Activated T-helper 17 cell treated with anti-CD3 and anti-CD28 coated beads, Interleukin-2, amount 50 U/mL, for 72 hours (primary cell): ENCODE results near the gene CHST13. TPM values are rescaled to one million over a fixed set of nuclear protein-coding genes. Genes with fewer than 3 reads are reported as not detected.

Source experiments
- ATAC-seq: fragments of 150-1000 bp; cut with Tn5 transposase; replicated peaks from 2 replicates; pipeline ENCODE4 v1.10.0; 2021; ENCODE audit warnings: mild to moderate bottlenecking, moderate library complexity
- H3K27ac Mint-ChIP-seq: one replicate; pipeline ENCODE4 v1.8.0; 2022; ENCODE audit warnings: mixed read lengths
- H3K27me3 Mint-ChIP-seq: one replicate; pipeline ENCODE4 v1.8.0; 2022; ENCODE audit warnings: mixed read lengths
- H3K36me3 Mint-ChIP-seq: one replicate; pipeline ENCODE4 v1.8.0; 2022; ENCODE audit warnings: low read depth, mild to moderate bottlenecking, mixed read lengths
- H3K4me1 Mint-ChIP-seq: one replicate; pipeline ENCODE4 v1.8.0; 2022; ENCODE audit warnings: mixed read lengths
- H3K4me3 Mint-ChIP-seq: one replicate; pipeline ENCODE4 v1.8.0; 2022; ENCODE audit warnings: mild to moderate bottlenecking, mixed read lengths
- H3K9me3 Mint-ChIP-seq: one replicate; pipeline ENCODE4 v1.8.0; 2022; ENCODE audit warnings: mixed read lengths
- total RNA-seq, 2 donors: library from RNA; stranded (reverse); gene quantifications; one replicate each; pipeline ENCODE4 v1.2.3, GENCODE V29; 2022

The CHST13 gene
- total RNA-seq, 2 donors from 2014 or later: not detected

DNA sequence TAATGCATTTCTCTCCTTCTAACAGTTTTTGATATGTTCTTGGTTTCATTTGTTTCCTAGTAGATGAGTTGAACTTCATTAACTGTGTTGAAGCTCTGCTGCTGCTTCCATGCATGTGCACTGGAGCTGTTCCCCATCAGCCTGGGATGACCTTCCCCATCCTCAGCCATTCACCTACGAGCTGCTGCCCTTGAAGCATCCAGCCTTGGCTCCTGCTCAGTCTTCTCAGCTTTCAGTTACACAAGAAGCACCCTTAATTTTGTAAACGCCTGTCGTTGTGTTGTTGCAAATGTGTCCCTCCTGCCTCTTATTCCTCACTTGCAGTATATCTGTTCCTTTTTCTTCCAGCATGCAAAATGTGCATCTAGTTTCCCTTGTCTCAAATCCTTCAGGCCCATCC, 39.8 kb upstream of the CHST13 start:
- H3K36me3 Mint-ChIP-seq: no peaks in the 10 kb centered on the region
- H3K4me1 Mint-ChIP-seq: peaks cover 5% of the 10 kb centered on the region
- H3K27me3 Mint-ChIP-seq: no peaks in the 10 kb centered on the region
- no peak for ATAC-seq
- no peak overlapping the region for H3K4me3 Mint-ChIP-seq
- H3K27ac Mint-ChIP-seq: no peak overlapping the region
- H3K9me3 Mint-ChIP-seq: no peaks in the 10 kb centered on the region

DNA sequence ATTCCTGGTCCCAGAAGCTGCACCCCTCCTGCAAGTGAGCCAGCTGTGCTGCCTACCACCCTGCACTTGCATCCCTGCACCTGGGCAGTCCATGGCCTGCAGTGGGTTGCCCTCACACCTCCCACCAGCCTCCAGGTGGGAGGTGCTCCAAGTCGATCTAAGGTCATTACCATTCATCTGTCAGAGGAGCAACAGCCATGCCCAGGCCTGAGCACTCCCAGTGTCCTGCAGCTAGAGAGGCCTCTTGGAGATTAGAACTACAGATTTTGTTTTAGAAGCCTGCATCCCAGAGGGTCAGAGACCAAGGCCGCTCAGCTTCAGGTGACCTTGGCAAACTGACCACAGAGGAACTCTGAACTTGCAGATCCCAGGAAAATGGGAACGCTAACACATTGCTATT, 39.3 kb upstream of the CHST13 start:
- Mint-ChIP-seq H3K9me3 (no peaks in the 10 kb centered on the region), H3K4me1 (peaks cover 5% of the 10 kb centered on the region), H3K27ac (no peak overlapping the region), H3K36me3 (no peaks in the 10 kb centered on the region), H3K4me3 (no peak overlapping the region), H3K27me3 (no peaks in the 10 kb centered on the region)
- ATAC-seq: no peak

GRCh38 chr3:126485176-126485897, 38.6 kb upstream of the CHST13 start:
- H3K4me3 Mint-ChIP-seq: no peak overlapping the region
- H3K4me1 Mint-ChIP-seq: peaks cover 5% of the 10 kb centered on the region
- no peaks in the 10 kb centered on the region for H3K36me3 Mint-ChIP-seq
- H3K9me3 Mint-ChIP-seq: no peaks in the 10 kb centered on the region
- H3K27ac Mint-ChIP-seq: no peak overlapping the region
- H3K27me3 Mint-ChIP-seq: no peaks in the 10 kb centered on the region
- ATAC-seq: no peak

DNA sequence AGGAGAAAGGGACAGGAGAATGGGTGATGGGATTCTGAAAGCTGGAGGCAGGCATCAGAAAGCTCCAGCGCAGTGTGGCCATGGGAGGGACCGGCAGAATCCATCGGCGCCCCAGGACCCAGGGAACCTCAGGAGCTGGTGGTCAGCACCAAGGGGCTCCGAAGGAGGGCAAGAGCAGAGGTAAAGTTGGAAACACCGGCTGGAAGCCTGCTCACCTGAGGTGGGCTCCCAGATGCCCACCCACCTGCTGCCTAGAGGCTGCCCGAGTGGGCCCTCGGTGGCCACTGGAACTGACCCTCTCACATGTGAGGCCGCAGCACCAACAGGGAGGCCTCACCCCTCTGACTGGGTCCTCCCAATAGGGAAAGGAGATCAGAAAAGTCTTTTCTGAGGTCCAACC, 38.0 kb upstream of the CHST13 start:
- Mint-ChIP-seq H3K36me3 (no peaks in the 10 kb centered on the region), H3K27me3 (no peaks in the 10 kb centered on the region), H3K27ac (no peak overlapping the region), H3K4me3 (no peak overlapping the region), H3K9me3 (no peaks in the 10 kb centered on the region), H3K4me1 (peaks cover 5% of the 10 kb centered on the region)
- ATAC-seq: no peak

- no peak for ATAC-seq
- H3K4me1 Mint-ChIP-seq: peaks cover 5% of the 10 kb centered on the region
- no peak overlapping the region for H3K4me3 Mint-ChIP-seq
- H3K27ac Mint-ChIP-seq: peak overlapping the region; percentile 72
- no peaks in the 10 kb centered on the region for H3K27me3 Mint-ChIP-seq
- no peaks in the 10 kb centered on the region for H3K9me3 Mint-ChIP-seq
- no peaks in the 10 kb centered on the region for H3K36me3 Mint-ChIP-seq
These were observed 37.6 kb upstream of the CHST13 start for GRCh38 chr3:126486360-126486847.

- Mint-ChIP-seq H3K27ac (peak overlapping the region; percentile 72), H3K27me3 (no peaks in the 10 kb centered on the region), H3K9me3 (no peaks in the 10 kb centered on the region), H3K36me3 (no peaks in the 10 kb centered on the region), H3K4me1 (peaks cover 5% of the 10 kb centered on the region), H3K4me3 (no peak overlapping the region)
- peak; percentile 76 for ATAC-seq
These were observed 36.7 kb upstream of the CHST13 start for GRCh38 chr3:126487151-126487771.

- Mint-ChIP-seq H3K4me1 (peaks cover 5% of the 10 kb centered on the region), H3K27ac (no peak overlapping the region), H3K27me3 (no peaks in the 10 kb centered on the region), H3K4me3 (no peak overlapping the region), H3K36me3 (no peaks in the 10 kb centered on the region), H3K9me3 (no peaks in the 10 kb centered on the region)
- no peak for ATAC-seq
These were observed 35.8 kb upstream of the CHST13 start for GRCh38 chr3:126488185-126488584.

- Mint-ChIP-seq H3K4me1 (peaks cover 5% of the 10 kb centered on the region), H3K9me3 (no peaks in the 10 kb centered on the region), H3K4me3 (no peak overlapping the region), H3K27ac (no peak overlapping the region), H3K36me3 (no peaks in the 10 kb centered on the region), H3K27me3 (no peaks in the 10 kb centered on the region)
- ATAC-seq: no peak
These were observed 34.9 kb upstream of the CHST13 start for GRCh38 chr3:126488886-126489569.

DNA sequence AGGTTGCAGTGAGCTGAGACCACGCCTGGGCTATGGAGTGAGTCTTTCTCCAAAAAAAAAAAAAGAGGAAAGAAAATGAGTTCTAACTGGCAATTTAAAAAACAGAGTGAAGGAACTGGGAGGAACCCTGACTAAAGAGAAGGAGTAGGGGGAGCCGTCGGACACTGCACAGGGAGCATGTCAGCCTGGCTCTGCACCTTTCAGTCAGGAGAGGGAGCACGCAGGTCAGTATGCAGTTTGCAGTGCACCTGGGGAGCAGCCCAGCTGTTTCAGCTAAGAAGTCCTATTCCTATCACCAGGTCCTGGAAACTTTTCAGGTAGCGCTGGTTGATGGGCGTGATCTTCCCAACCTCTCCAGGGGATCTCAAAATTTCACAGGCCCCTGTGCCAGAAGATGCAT, 33.3 kb upstream of the CHST13 start:
- Mint-ChIP-seq H3K36me3 (no peaks in the 10 kb centered on the region), H3K27me3 (no peaks in the 10 kb centered on the region), H3K4me3 (no peak overlapping the region), H3K27ac (no peak overlapping the region), H3K4me1 (peaks cover 5% of the 10 kb centered on the region), H3K9me3 (no peaks in the 10 kb centered on the region)
- ATAC-seq: no peak

- H3K36me3 Mint-ChIP-seq: no peaks in the 10 kb centered on the region
- H3K27me3 Mint-ChIP-seq: no peaks in the 10 kb centered on the region
- H3K27ac Mint-ChIP-seq: no peak overlapping the region
- H3K9me3 Mint-ChIP-seq: no peaks in the 10 kb centered on the region
- H3K4me1 Mint-ChIP-seq: peaks cover 3% of the 10 kb centered on the region
- no peak for ATAC-seq
- H3K4me3 Mint-ChIP-seq: no peak overlapping the region
These were observed 32.5 kb upstream of the CHST13 start for GRCh38 chr3:126491221-126492013.

GRCh38 chr3:126493051-126493450, 30.9 kb upstream of the CHST13 start:
- Mint-ChIP-seq H3K9me3 (no peaks in the 10 kb centered on the region), H3K4me1 (no peaks in the 10 kb centered on the region), H3K27ac (no peak overlapping the region), H3K36me3 (no peaks in the 10 kb centered on the region), H3K27me3 (no peaks in the 10 kb centered on the region), H3K4me3 (no peak overlapping the region)
- ATAC-seq: no peak

- no peak overlapping the region for H3K4me3 Mint-ChIP-seq
These were observed 30.2 kb upstream of the CHST13 start for GRCh38 chr3:126493739-126494138.

DNA sequence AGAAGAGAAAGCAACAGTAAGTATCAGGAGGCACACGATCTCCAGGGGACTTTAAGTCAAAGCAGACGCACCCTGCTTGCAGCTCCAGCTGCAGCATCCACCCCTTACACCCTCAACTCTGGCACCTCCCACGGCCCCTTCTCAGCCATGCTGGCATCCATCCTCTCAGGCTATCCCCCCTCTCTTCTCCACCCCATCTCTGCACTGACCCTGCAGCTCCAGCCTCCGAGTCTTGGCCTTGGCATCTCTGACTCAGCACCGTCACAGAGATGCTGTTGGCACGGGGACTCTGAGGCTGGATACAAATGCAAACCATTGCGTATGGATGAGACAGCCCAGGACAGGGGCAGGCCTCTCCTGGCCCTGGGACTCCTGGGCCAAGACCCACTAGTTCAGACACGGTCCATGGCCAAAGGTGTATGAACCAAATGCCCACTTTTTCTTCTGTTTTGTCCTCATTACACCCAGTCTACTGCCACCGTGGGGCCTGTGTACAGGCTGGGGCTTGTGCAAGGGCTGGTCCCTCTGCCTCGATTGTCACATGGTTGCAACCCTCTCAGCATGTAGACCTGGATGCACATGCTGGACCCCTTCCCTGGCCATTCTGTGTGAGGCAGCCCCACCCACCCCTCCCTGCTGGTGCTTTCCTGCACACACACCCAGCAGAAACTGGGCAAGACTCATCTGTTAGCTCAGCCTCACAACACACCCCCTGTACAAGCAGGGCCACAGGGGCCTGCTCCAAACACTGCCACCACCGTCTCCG, 29.6 kb upstream of the CHST13 start:
- Mint-ChIP-seq H3K36me3 (no peaks in the 10 kb centered on the region), H3K27me3 (no peaks in the 10 kb centered on the region), H3K9me3 (no peaks in the 10 kb centered on the region), H3K4me3 (no peak overlapping the region), H3K27ac (no peak overlapping the region), H3K4me1 (no peaks in the 10 kb centered on the region)
- no peak for ATAC-seq

More at GRCh38 chr3:126493739-126494138, 30.2 kb upstream of the CHST13 start:
- Mint-ChIP-seq H3K9me3 (no peaks in the 10 kb centered on the region), H3K27ac (no peak overlapping the region), H3K4me1 (no peaks in the 10 kb centered on the region), H3K36me3 (no peaks in the 10 kb centered on the region), H3K27me3 (no peaks in the 10 kb centered on the region)
- no peak for ATAC-seq

GRCh38 chr3:126494970-126495230, 29.1 kb upstream of the CHST13 start:
- no peak overlapping the region for H3K4me3 Mint-ChIP-seq
- no peaks in the 10 kb centered on the region for H3K4me1 Mint-ChIP-seq
- ATAC-seq: no peak
- no peak overlapping the region for H3K27ac Mint-ChIP-seq
- H3K27me3 Mint-ChIP-seq: no peaks in the 10 kb centered on the region
- H3K9me3 Mint-ChIP-seq: no peaks in the 10 kb centered on the region
- no peaks in the 10 kb centered on the region for H3K36me3 Mint-ChIP-seq
